ENCODE measurements around the gene SARS1.

- no peak for TF ChIP-seq CTCF (IDR thresholded peaks at IDR 0.05; ENCODE audit: low read depth, low read length, missing input control)
- no peak for TF ChIP-seq JUND (IDR thresholded peaks at IDR 0.05)
- TF ChIP-seq MAX (IDR thresholded peaks at IDR 0.05), result no peak
- TF ChIP-seq RXRA (IDR thresholded peaks at IDR 0.05), result peak; percentile 24 to 32
- peak; percentile 68 for TF ChIP-seq FOXA1 (IDR thresholded peaks at IDR 0.05)
Measured at GRCh38 chr1:109274533-109275476, 61.1 kb downstream of the SARS1 start.
